Measurements from ENCODE around the gene RAE1.
A peak's percentile ranks its signal among the peaks of the same experiment; 100 is the strongest.

RAE1 gene

GRCh38 chr20:57386762-57387161 is 35.7 kb downstream of the RAE1 start:
- peaks cover 20% of the 10 kb centered on the region for H3K4me1 Mint-ChIP-seq
- H3K4me3 Mint-ChIP-seq: no peak overlapping the region
- no peaks in the 10 kb centered on the region for H3K27me3 Mint-ChIP-seq

GRCh38 chr20:57387463-57387862 is 36.4 kb downstream of the RAE1 start:
- H3K9me3 Mint-ChIP-seq: no peaks in the 10 kb centered on the region
- no peak overlapping the region for H3K4me3 Mint-ChIP-seq
- no peak for ATAC-seq
- no peaks in the 10 kb centered on the region for H3K27me3 Mint-ChIP-seq
- H3K4me1 Mint-ChIP-seq: peaks cover 23% of the 10 kb centered on the region
- peaks cover 19% of the 10 kb centered on the region for H3K36me3 Mint-ChIP-seq
- H3K27ac Mint-ChIP-seq: no peak overlapping the region

More at GRCh38 chr20:57386762-57387161, 35.7 kb downstream of the RAE1 start:
- H3K9me3 Mint-ChIP-seq: no peaks in the 10 kb centered on the region
- ATAC-seq: no peak
- H3K36me3 Mint-ChIP-seq: peaks cover 15% of the 10 kb centered on the region
- H3K27ac Mint-ChIP-seq: no peak overlapping the region

GRCh38 chr20:57387945-57388371 is 36.9 kb downstream of the RAE1 start:
- Mint-ChIP-seq H3K4me3 (no peak overlapping the region), H3K27ac (no peak overlapping the region)
- ATAC-seq: no peak

GRCh38 chr20:57388953-57389694 is 38.1 kb downstream of the RAE1 start:
- peak overlapping the region; percentile 94 for H3K4me3 Mint-ChIP-seq
- peaks cover 33% of the 10 kb centered on the region for H3K36me3 Mint-ChIP-seq
- H3K27ac Mint-ChIP-seq: peak overlapping the region; percentile 91
- no peaks in the 10 kb centered on the region for H3K27me3 Mint-ChIP-seq
- no peaks in the 10 kb centered on the region for H3K9me3 Mint-ChIP-seq
- H3K4me1 Mint-ChIP-seq: peaks cover 40% of the 10 kb centered on the region
- ATAC-seq: peak; percentile 53

More at GRCh38 chr20:57387945-57388371, 36.9 kb downstream of the RAE1 start:
- no peaks in the 10 kb centered on the region for H3K27me3 Mint-ChIP-seq
- peaks cover 28% of the 10 kb centered on the region for H3K4me1 Mint-ChIP-seq
- H3K9me3 Mint-ChIP-seq: no peaks in the 10 kb centered on the region
- H3K36me3 Mint-ChIP-seq: peaks cover 24% of the 10 kb centered on the region

GRCh38 chr20:57389695-57390603 is 38.9 kb downstream of the RAE1 start:
- Mint-ChIP-seq H3K9me3 (no peaks in the 10 kb centered on the region), H3K27ac (peak overlapping the region; percentile 91), H3K4me3 (peak overlapping the region; percentile 94), H3K36me3 (peaks cover 35% of the 10 kb centered on the region), H3K27me3 (no peaks in the 10 kb centered on the region), H3K4me1 (peaks cover 47% of the 10 kb centered on the region)
- ATAC-seq: peak; percentile 32

GRCh38 chr20:57390604-57391438 is 39.8 kb downstream of the RAE1 start, which contains the start of gene RBM38:
TSS of gene RBM38 (plus strand) at chr20:57391396. CDS start at chr20:57391582, 186 bp downstream.
- H3K9me3 Mint-ChIP-seq: no peaks in the 10 kb centered on the region
- peaks cover 38% of the 10 kb centered on the region for H3K36me3 Mint-ChIP-seq
- H3K4me3 Mint-ChIP-seq: peak within 1 kb of the TSS; percentile 96
- peak within 1 kb of the TSS; percentile 91 for H3K27ac Mint-ChIP-seq
- peaks cover 49% of the 10 kb centered on the region for H3K4me1 Mint-ChIP-seq
- no peaks in the 10 kb centered on the region for H3K27me3 Mint-ChIP-seq
- ATAC-seq: peak; percentile 85

- peak; percentile 16 for ATAC-seq
- H3K27ac Mint-ChIP-seq: peak overlapping the region; percentile 91
- peaks cover 57% of the 10 kb centered on the region for H3K4me1 Mint-ChIP-seq
- H3K4me3 Mint-ChIP-seq: peak overlapping the region; percentile 96
- peaks cover 44% of the 10 kb centered on the region for H3K36me3 Mint-ChIP-seq
- no peaks in the 10 kb centered on the region for H3K27me3 Mint-ChIP-seq
- no peaks in the 10 kb centered on the region for H3K9me3 Mint-ChIP-seq
Measured at GRCh38 chr20:57391439-57392301, 40.6 kb downstream of the RAE1 start.

GRCh38 chr20:57392512-57393271 is 41.6 kb downstream of the RAE1 start:
- H3K4me3 Mint-ChIP-seq: peak overlapping the region; percentile 96
- peaks cover 68% of the 10 kb centered on the region for H3K4me1 Mint-ChIP-seq
- no peaks in the 10 kb centered on the region for H3K27me3 Mint-ChIP-seq

GRCh38 chr20:57393321-57394120 is 42.5 kb downstream of the RAE1 start:
- ATAC-seq: no peak
- peaks cover 75% of the 10 kb centered on the region for H3K4me1 Mint-ChIP-seq
- H3K27me3 Mint-ChIP-seq: no peaks in the 10 kb centered on the region
- peak overlapping the region; percentile 84 for H3K27ac Mint-ChIP-seq
- H3K4me3 Mint-ChIP-seq: peak overlapping the region; percentile 96
- H3K36me3 Mint-ChIP-seq: peaks cover 56% of the 10 kb centered on the region
- no peaks in the 10 kb centered on the region for H3K9me3 Mint-ChIP-seq

More at GRCh38 chr20:57392512-57393271, 41.6 kb downstream of the RAE1 start:
- Mint-ChIP-seq H3K9me3 (no peaks in the 10 kb centered on the region), H3K27ac (peak overlapping the region; percentile 84), H3K36me3 (peaks cover 54% of the 10 kb centered on the region)
- ATAC-seq: peak; percentile 28

- Mint-ChIP-seq H3K4me3 (peak overlapping the region; percentile 96), H3K27ac (peak overlapping the region; percentile 84), H3K27me3 (no peaks in the 10 kb centered on the region), H3K9me3 (no peaks in the 10 kb centered on the region), H3K36me3 (peaks cover 64% of the 10 kb centered on the region), H3K4me1 (peaks cover 78% of the 10 kb centered on the region)
- ATAC-seq: no peak
Measured at GRCh38 chr20:57394121-57395082, 43.3 kb downstream of the RAE1 start.

GRCh38 chr20:57395111-57395966 is 44.3 kb downstream of the RAE1 start:
- no peak overlapping the region for H3K27ac Mint-ChIP-seq
- H3K27me3 Mint-ChIP-seq: no peaks in the 10 kb centered on the region
- peaks cover 70% of the 10 kb centered on the region for H3K36me3 Mint-ChIP-seq
- ATAC-seq: no peak
- no peak overlapping the region for H3K4me3 Mint-ChIP-seq
- H3K4me1 Mint-ChIP-seq: peaks cover 80% of the 10 kb centered on the region
- no peaks in the 10 kb centered on the region for H3K9me3 Mint-ChIP-seq
